HL-60 (cell line): ENCODE results near the gene ZDHHC17.

Source experiments
- DNase-seq, 2 experiments: peaks; one replicate each; pipeline ENCODE4 v3.0.0-alpha.2; 2010 to 2020; ENCODE audit warnings: low read depth in 1 of 2, low spot score in 1 of 2
- H3K27ac ChIP-seq: fragments of 250-450 bp; sonication (Bioruptor Pico); replicated peaks from 2 replicates; pipeline ENCODE4 v1.5.1; 2020; ENCODE audit warnings: mild to moderate bottlenecking, moderate library complexity
- H3K27me3 ChIP-seq: fragments of 250-450 bp; sonication (Bioruptor Pico); 2 replicates; pipeline ENCODE4 v1.5.1; 2021; ENCODE audit warnings: mild to moderate bottlenecking, moderate library complexity; ENCODE audit not compliant: insufficient read depth, poor library complexity, severe bottlenecking
- H3K4me3 ChIP-seq: replicated peaks from 2 replicates; pipeline ENCODE4 v1.5.1; 2011; ENCODE audit warnings: mild to moderate bottlenecking, control low read depth, low read length; ENCODE audit not compliant: insufficient read depth
- GABPA ChIP-seq: IDR thresholded peaks from 2 replicates; pipeline ENCODE4 v1.6.1; 2012; ENCODE audit warnings: low read depth
- POLR2AphosphoS5 ChIP-seq: IDR thresholded peaks from 2 replicates; pipeline ENCODE4 v1.6.1; 2012; ENCODE audit warnings: low read depth
- REST ChIP-seq: IDR thresholded peaks from 2 replicates; pipeline ENCODE4 v1.6.1; 2012; ENCODE audit warnings: low read depth; ENCODE audit not compliant: insufficient replicate concordance
- SPI1 ChIP-seq: IDR thresholded peaks from 2 replicates; pipeline ENCODE4 v1.6.1; 2012; ENCODE audit warnings: low read depth, mild to moderate bottlenecking, borderline replicate concordance
- TF ChIP-seq, protein P1 (sequence below): IDR thresholded peaks from one replicate; pipeline ENCODE4 v1.5.1; 2011; ENCODE audit warnings: low read length, control low read depth, inconsistent platforms; ENCODE audit not compliant: insufficient read depth

Gene ZDHHC17

GRCh38 chr12:76866151-76866567, 102.2 kb downstream of the ZDHHC17 start:
- no peak overlapping the region for H3K4me3 ChIP-seq
- no peaks in the 10 kb centered on the region for H3K27me3 ChIP-seq
- no peak for DNase-seq
- no peak overlapping the region for H3K27ac ChIP-seq
- TF ChIP-seq REST (no peak), GABPA (no peak), POLR2AphosphoS5 (no peak), SPI1 (no peak)
- TF ChIP-seq, protein P1, sequence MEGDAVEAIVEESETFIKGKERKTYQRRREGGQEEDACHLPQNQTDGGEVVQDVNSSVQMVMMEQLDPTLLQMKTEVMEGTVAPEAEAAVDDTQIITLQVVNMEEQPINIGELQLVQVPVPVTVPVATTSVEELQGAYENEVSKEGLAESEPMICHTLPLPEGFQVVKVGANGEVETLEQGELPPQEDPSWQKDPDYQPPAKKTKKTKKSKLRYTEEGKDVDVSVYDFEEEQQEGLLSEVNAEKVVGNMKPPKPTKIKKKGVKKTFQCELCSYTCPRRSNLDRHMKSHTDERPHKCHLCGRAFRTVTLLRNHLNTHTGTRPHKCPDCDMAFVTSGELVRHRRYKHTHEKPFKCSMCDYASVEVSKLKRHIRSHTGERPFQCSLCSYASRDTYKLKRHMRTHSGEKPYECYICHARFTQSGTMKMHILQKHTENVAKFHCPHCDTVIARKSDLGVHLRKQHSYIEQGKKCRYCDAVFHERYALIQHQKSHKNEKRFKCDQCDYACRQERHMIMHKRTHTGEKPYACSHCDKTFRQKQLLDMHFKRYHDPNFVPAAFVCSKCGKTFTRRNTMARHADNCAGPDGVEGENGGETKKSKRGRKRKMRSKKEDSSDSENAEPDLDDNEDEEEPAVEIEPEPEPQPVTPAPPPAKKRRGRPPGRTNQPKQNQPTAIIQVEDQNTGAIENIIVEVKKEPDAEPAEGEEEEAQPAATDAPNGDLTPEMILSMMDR = no peak

DNA sequence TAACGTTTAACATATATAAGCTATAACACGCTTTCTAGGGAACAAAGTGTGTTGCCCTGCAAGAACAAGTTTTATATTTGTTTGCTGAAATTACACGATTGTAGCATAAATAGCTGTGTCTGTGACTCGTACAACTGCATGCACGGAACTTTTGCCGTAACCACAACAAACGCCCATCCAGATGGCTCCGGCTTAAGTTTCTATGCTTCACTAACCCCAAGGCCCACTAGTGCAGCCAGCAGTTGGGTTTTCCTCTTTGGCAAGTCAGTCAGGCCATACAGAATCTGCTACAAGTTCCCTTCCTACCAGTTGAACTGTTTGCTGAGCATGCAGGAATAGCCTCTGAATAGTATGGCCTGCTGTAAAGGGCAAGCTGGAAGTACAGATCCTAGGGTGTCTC, 102.8 kb downstream of the ZDHHC17 start:
- Histone ChIP-seq H3K4me3 (no peak overlapping the region), H3K27ac (no peak overlapping the region), H3K27me3 (no peaks in the 10 kb centered on the region)
- no peak for DNase-seq
- TF ChIP-seq SPI1 = no peak
- TF ChIP-seq GABPA = no peak
- TF ChIP-seq REST = no peak
- no peak for TF ChIP-seq POLR2AphosphoS5
- TF ChIP-seq, protein P1 = no peak

- Histone ChIP-seq H3K27me3 (no peaks in the 10 kb centered on the region), H3K4me3 (no peak overlapping the region), H3K27ac (no peak overlapping the region)
- TF ChIP-seq GABPA = no peak
- TF ChIP-seq, protein P1 = no peak
- TF ChIP-seq REST = no peak
- TF ChIP-seq POLR2AphosphoS5 = no peak
- no peak for TF ChIP-seq SPI1
- DNase-seq = no peak
Observed at GRCh38 chr12:76871082-76871481, 107.2 kb downstream of the ZDHHC17 start.
